OCI-LY3 (cell line): ENCODE measurements around the gene ILDR2.

Experiments used
- H2AFZ ChIP-seq: fragments of 200-600, 300-600 bp; shearing (Covaris generic); 2 replicates; pipeline ENCODE4 v1.6.0; 2014; ENCODE audit warnings: antibody characterized with exemption, low read depth, low read length
- H3K27ac ChIP-seq: fragments of 200-600, 300-600 bp; sonication (generic); 2 replicates; pipeline ENCODE4 v1.5.1; 2014; ENCODE audit warnings: mild to moderate bottlenecking, low read length, moderate library complexity, mixed read lengths
- H3K27me3 ChIP-seq: fragments of 200-600, 300-600 bp; sonication (generic); 2 replicates; pipeline ENCODE4 v1.6.1; 2014; ENCODE audit warnings: low read depth, low read length, mixed read lengths
- H3K36me3 ChIP-seq: fragments of 200-600, 300-600 bp; sonication (generic); replicated peaks from 2 replicates; pipeline ENCODE3; 2014; ENCODE audit warnings: low read depth, low read length, mixed read lengths
- H3K4me1 ChIP-seq: fragments of 300-600, 200-600 bp; sonication (generic); 2 replicates; pipeline ENCODE4 v1.6.1; 2014; ENCODE audit warnings: low read length, mixed read lengths
- H3K4me2 ChIP-seq: fragments of 200-600, 300-600 bp; sonication (generic); 2 replicates; pipeline ENCODE4 v1.6.1; 2014; ENCODE audit warnings: low read length, mixed read lengths
- H3K4me3 ChIP-seq: fragments of 300-600, 200-600 bp; sonication (generic); 2 replicates; pipeline ENCODE4 v1.5.1; 2014; ENCODE audit warnings: antibody characterized with exemption, mild to moderate bottlenecking, low read length, moderate library complexity
- H3K79me2 ChIP-seq: fragments of 300-600, 200-600 bp; shearing (Covaris generic); 2 replicates; pipeline ENCODE4 v1.6.1; 2014; ENCODE audit warnings: mild to moderate bottlenecking, low read length, mixed read lengths
- H3K9ac ChIP-seq: fragments of 300-600, 200-600 bp; shearing (Covaris generic); 2 replicates; pipeline ENCODE4 v1.6.0; 2014; ENCODE audit warnings: mild to moderate bottlenecking, low read length, moderate library complexity
- H3K9me3 ChIP-seq: fragments of 200-600, 300-600 bp; shearing (Covaris generic); 2 replicates; pipeline ENCODE4 v1.6.1; 2014; ENCODE audit warnings: low read length, mixed read lengths; ENCODE audit not compliant: insufficient read depth
- H4K20me1 ChIP-seq: fragments of 200-600, 300-600 bp; sonication (generic); 2 replicates; pipeline ENCODE4 v1.6.1; 2016; ENCODE audit warnings: low read length, mixed read lengths; ENCODE audit not compliant: insufficient read depth
- EZH2phosphoT487 ChIP-seq: fragments of 200-600 bp; shearing (Covaris generic); IDR thresholded peaks from 2 replicates; pipeline ENCODE4 v1.6.1; 2018; ENCODE audit warnings: antibody characterized with exemption, mixed run types, low read depth
- TF ChIP-seq, protein P1 (sequence below): fragments of 200-600, 300-600 bp; sonication (generic); IDR thresholded peaks from 2 replicates; pipeline ENCODE4 v1.5.1; 2014; ENCODE audit warnings: antibody characterized with exemption, low read length, low read depth

The ILDR2 gene

DNA sequence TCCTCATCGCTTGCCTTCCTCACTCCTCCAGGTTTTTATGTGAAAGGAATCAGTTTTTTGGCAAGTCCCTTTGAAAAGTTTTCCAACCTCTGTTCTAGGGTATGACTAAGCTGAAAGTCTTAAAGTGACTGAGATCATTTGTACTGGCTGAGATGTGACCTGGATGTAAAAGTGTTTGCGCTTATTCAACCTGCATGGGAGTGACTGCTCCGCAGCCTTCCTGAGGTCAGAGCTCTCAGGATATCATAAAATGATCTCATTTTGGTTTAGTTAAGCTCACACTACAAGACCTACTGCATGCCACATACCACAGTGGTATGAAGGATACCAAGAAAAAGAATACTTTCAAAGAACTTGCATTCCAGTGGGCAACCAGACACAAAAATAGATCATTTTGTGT is 69.4 kb downstream of the ILDR2 start:
- no peak for TF ChIP-seq EZH2phosphoT487
- TF ChIP-seq, protein P1, sequence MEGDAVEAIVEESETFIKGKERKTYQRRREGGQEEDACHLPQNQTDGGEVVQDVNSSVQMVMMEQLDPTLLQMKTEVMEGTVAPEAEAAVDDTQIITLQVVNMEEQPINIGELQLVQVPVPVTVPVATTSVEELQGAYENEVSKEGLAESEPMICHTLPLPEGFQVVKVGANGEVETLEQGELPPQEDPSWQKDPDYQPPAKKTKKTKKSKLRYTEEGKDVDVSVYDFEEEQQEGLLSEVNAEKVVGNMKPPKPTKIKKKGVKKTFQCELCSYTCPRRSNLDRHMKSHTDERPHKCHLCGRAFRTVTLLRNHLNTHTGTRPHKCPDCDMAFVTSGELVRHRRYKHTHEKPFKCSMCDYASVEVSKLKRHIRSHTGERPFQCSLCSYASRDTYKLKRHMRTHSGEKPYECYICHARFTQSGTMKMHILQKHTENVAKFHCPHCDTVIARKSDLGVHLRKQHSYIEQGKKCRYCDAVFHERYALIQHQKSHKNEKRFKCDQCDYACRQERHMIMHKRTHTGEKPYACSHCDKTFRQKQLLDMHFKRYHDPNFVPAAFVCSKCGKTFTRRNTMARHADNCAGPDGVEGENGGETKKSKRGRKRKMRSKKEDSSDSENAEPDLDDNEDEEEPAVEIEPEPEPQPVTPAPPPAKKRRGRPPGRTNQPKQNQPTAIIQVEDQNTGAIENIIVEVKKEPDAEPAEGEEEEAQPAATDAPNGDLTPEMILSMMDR = no peak
- Histone ChIP-seq H4K20me1 (no peaks in the 10 kb centered on the region), H3K27ac (no peak overlapping the region), H3K4me2 (no peak overlapping the region), H3K36me3 (no peaks in the 10 kb centered on the region), H3K27me3 (no peaks in the 10 kb centered on the region), H3K9me3 (peaks cover under 1% of the 10 kb centered on the region; the same call in 1 of the 2 replicates), H3K4me3 (no peak overlapping the region), H3K4me1 (peaks cover 29% of the 10 kb centered on the region), H3K9ac (no peak overlapping the region), H2AFZ (no peak overlapping the region), H3K79me2 (no peaks in the 10 kb centered on the region)

DNA sequence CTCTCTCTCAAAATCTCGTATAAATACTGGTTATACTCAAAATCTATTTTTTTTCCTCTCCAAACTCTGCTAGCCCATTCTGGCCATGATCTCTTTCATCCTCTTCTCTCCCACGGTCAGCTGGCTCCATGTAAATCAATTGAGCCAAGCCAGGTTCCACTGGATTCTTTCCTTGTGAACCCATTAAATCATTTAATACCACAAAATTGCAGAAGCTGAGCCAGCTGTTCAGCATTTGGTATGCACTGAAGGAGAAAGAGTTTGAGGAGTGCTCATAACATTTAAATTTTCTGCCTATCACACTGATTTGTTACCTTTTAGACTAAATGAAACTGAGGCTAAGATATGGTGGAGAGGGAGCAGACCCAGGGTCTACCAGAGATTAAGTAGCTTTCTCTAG is 70.2 kb downstream of the ILDR2 start:
- Histone ChIP-seq H2AFZ (no peak overlapping the region), H3K36me3 (no peaks in the 10 kb centered on the region), H3K9ac (no peak overlapping the region), H3K4me2 (no peak overlapping the region), H3K4me1 (peaks cover 26% of the 10 kb centered on the region), H3K79me2 (no peaks in the 10 kb centered on the region), H4K20me1 (no peaks in the 10 kb centered on the region), H3K9me3 (no peaks in the 10 kb centered on the region), H3K27ac (no peak overlapping the region), H3K4me3 (no peak overlapping the region), H3K27me3 (no peaks in the 10 kb centered on the region)
- no peak for TF ChIP-seq EZH2phosphoT487
- TF ChIP-seq, protein P1 = no peak

- no peak overlapping the region for H3K4me3 ChIP-seq
- no peaks in the 10 kb centered on the region for H3K36me3 ChIP-seq
- H3K4me2 ChIP-seq = no peak overlapping the region
- H2AFZ ChIP-seq = no peak overlapping the region
- H4K20me1 ChIP-seq = no peaks in the 10 kb centered on the region
- peaks cover 25% of the 10 kb centered on the region for H3K4me1 ChIP-seq
- H3K9me3 ChIP-seq = 0 out of 2 replicates have a peak, but pooled peaks cover 4% of the 10 kb centered on the region
- no peak overlapping the region for H3K27ac ChIP-seq
- no peaks in the 10 kb centered on the region for H3K27me3 ChIP-seq
- H3K9ac ChIP-seq = no peak overlapping the region
- H3K79me2 ChIP-seq = no peaks in the 10 kb centered on the region
- TF ChIP-seq, protein P1 = no peak
- TF ChIP-seq EZH2phosphoT487 = no peak
Observed at GRCh38 chr1:166903232-166903631, 72.1 kb downstream of the ILDR2 start.

GRCh38 chr1:166902279-166902678 is 73.1 kb downstream of the ILDR2 start:
- H3K4me1 ChIP-seq = peaks cover 18% of the 10 kb centered on the region

More at GRCh38 chr1:166902279-166902678, 73.1 kb downstream of the ILDR2 start:
- Histone ChIP-seq H3K36me3 (no peaks in the 10 kb centered on the region), H2AFZ (no peak overlapping the region), H3K27me3 (no peaks in the 10 kb centered on the region), H3K9me3 (peaks cover 13% of the 10 kb centered on the region; the same call in 1 of the 2 replicates), H3K4me3 (no peak overlapping the region), H3K27ac (no peak overlapping the region), H3K9ac (no peak overlapping the region), H3K79me2 (no peaks in the 10 kb centered on the region), H4K20me1 (no peaks in the 10 kb centered on the region), H3K4me2 (no peak overlapping the region)
- TF ChIP-seq, protein P1 = no peak; the same call in 1 of the 2 replicates
- no peak for TF ChIP-seq EZH2phosphoT487
